Keratinocyte (primary cell): Measurements from ENCODE around the gene PGRMC2. TPM values are rescaled to one million over a fixed set of nuclear protein-coding genes. Genes with fewer than 3 reads are reported as not detected.

ENCODE experiments used
- DNase-seq: peaks from one replicate; pipeline ENCODE4 v3.0.0-alpha.2; 2011; ENCODE audit warnings: low read depth, missing footprints, low spot score
- FAIRE-seq: peaks from 2 replicates; lab custom pipeline; 2011; peaks lifted over from hg19 to GRCh38; lab: Jason Lieb, UNC
- H2AFZ ChIP-seq: 2 replicates; pipeline ENCODE4 v1.6.0; 2012; ENCODE audit warnings: low read length, control low read depth, inconsistent platforms; ENCODE audit not compliant: control insufficient read depth
- H3K27ac ChIP-seq: 2 replicates; pipeline ENCODE4 v1.5.1; 2011; ENCODE audit warnings: low read length; ENCODE audit not compliant: control insufficient read depth, insufficient read depth
- H3K27me3 ChIP-seq: 3 replicates; pipeline ENCODE4 v1.6.0; 2011; ENCODE audit warnings: low read length; ENCODE audit not compliant: control insufficient read depth, insufficient read depth; ENCODE audit errors: extremely low read depth
- H3K36me3 ChIP-seq, 2 experiments: 2 replicates in 1 of 2; 3 replicates in 1 of 2; pipeline ENCODE4 v1.5.1; 2011; ENCODE audit warnings: low read length in 2 of 2, mild to moderate bottlenecking in 1 of 2; ENCODE audit not compliant: control insufficient read depth in 2 of 2, insufficient read depth in 2 of 2; ENCODE audit errors: extremely low read depth in 1 of 2
- H3K4me1 ChIP-seq: 3 replicates; pipeline ENCODE4 v1.5.1; 2011; ENCODE audit warnings: low read length; ENCODE audit not compliant: control insufficient read depth, insufficient read depth; ENCODE audit errors: extremely low read depth
- H3K4me2 ChIP-seq: 3 replicates; pipeline ENCODE4 v1.6.0; 2011; ENCODE audit warnings: low read depth, low read length; ENCODE audit not compliant: control insufficient read depth, insufficient read depth; ENCODE audit errors: extremely low read depth
- H3K4me3 ChIP-seq, 3 experiments: fragments of 200-600 bp in 1 of 3; sonication (generic) in 1 of 3; 2 replicates in 2 of 3; 3 replicates in 1 of 3; pipeline ENCODE4 v1.5.1; 2011 to 2016; ENCODE audit warnings: low read length in 3 of 3, mild to moderate bottlenecking in 3 of 3, control low read depth in 2 of 3, inconsistent platforms in 1 of 3, low read depth in 1 of 3, mixed read lengths in 1 of 3, mixed run types in 1 of 3, moderate library complexity in 1 of 3; ENCODE audit not compliant: control insufficient read depth in 2 of 3, insufficient read depth in 2 of 3; ENCODE audit errors: extremely low read depth in 1 of 3
- H3K79me2 ChIP-seq: 2 replicates; pipeline ENCODE4 v1.6.0; 2012; ENCODE audit warnings: low read length; ENCODE audit not compliant: control insufficient read depth, insufficient read depth
- H3K9ac ChIP-seq: 3 replicates; pipeline ENCODE4 v1.6.0; 2011; ENCODE audit warnings: low read length; ENCODE audit not compliant: control insufficient read depth, insufficient read depth; ENCODE audit errors: extremely low read depth
- H3K9me1 ChIP-seq: 3 replicates; pipeline ENCODE4 v1.6.0; 2011; ENCODE audit warnings: low read length; ENCODE audit not compliant: control insufficient read depth, insufficient read depth; ENCODE audit errors: extremely low read depth
- H3K9me3 ChIP-seq: 2 replicates; pipeline ENCODE4 v1.5.1; 2012; ENCODE audit warnings: low read depth, low read length; ENCODE audit not compliant: control insufficient read depth
- H4K20me1 ChIP-seq: 3 replicates; pipeline ENCODE4 v1.6.0; 2011; ENCODE audit warnings: low read length; ENCODE audit not compliant: control insufficient read depth, insufficient read depth; ENCODE audit errors: extremely low read depth
- EZH2 ChIP-seq: IDR thresholded peaks from one replicate; pipeline ENCODE4 v1.6.1; 2012; ENCODE audit warnings: inconsistent platforms, mild to moderate bottlenecking, low read length, moderate library complexity
- dilution Hi-C: fragments of 300-500 bp; cut with MboI; formaldehyde crosslinking; loops from one replicate; pipeline ENCODE4 v1.7.0; 2020; ENCODE audit warnings: low sequenced_read_pairs; ENCODE audit not compliant: extremely low pct_ligation_motif_present
- polyA plus RNA-seq, 5 experiments: library from polyadenylated mRNA; depleted of rRNA in 3 of 5; stranded (reverse) in 3 of 5; stranded (forward) in 1 of 5; unstranded in 1 of 5; fragments of >200 nt; gene quantifications; 1 replicate in 1 of 5; 2 replicates in 3 of 5; 3 replicates in 1 of 5; pipeline versions ENCODE4 v1.2.1 to v1.2.3, GENCODE V29; 2011 to 2012; ENCODE audit warnings: missing spikeins in 2 of 5, low read depth in 1 of 5, low replicate concordance in 1 of 5
- TF ChIP-seq, protein P1 (sequence below), 3 experiments: IDR thresholded peaks in 1 of 3; conservative IDR thresholded peaks in 1 of 3; optimal IDR thresholded peaks in 1 of 3; 2 replicates in 2 of 3; 3 replicates in 1 of 3; pipeline versions ENCODE3 to v1.5.1; 2011; ENCODE audit warnings: low read length in 3 of 3, mild to moderate bottlenecking in 3 of 3, moderate library complexity in 2 of 3, control low read depth in 1 of 3, inconsistent platforms in 1 of 3; ENCODE audit not compliant: insufficient read depth in 2 of 3; ENCODE audit errors: extremely low read depth in 1 of 3

PGRMC2 gene
- polyA plus RNA-seq, 1 donor (not counting 4 experiments of a cell fraction or from before 2014, with no cell fraction given): 26.7 TPM

DNA sequence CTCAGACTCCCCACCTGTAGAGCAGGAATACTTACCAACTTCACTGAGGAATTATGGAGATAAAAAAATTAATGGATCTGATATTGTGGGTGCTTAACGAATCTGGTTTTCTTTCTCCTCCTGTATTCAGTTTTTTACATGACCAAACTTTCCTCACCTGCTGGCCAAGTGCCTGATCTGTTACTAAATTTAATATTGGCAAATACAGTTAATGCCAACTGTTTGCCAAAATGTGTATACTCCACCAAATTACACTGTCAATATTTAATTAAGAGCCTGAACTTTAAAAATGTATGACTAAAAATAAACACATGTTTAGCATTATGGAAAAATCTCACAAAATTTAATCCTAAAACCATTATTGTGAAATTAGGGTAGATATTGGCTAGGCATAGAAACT is 3.3 kb downstream of the PGRMC2 start:
- Histone ChIP-seq H3K4me3 (no peak overlapping the region), H3K79me2 (peaks cover 78% of the 10 kb centered on the region), H3K9me3 (no peaks in the 10 kb centered on the region), H3K9me1 (no peaks in the 10 kb centered on the region), H3K4me2 (peak overlapping the region; percentile 83), H3K27me3 (no peaks in the 10 kb centered on the region), H3K4me1 (peaks cover 23% of the 10 kb centered on the region), H2AFZ (no peak overlapping the region), H3K36me3 (no peaks in the 10 kb centered on the region), H3K9ac (no peak overlapping the region), H3K27ac (no peak overlapping the region), H4K20me1 (no peaks in the 10 kb centered on the region)
- TF ChIP-seq, protein P1, sequence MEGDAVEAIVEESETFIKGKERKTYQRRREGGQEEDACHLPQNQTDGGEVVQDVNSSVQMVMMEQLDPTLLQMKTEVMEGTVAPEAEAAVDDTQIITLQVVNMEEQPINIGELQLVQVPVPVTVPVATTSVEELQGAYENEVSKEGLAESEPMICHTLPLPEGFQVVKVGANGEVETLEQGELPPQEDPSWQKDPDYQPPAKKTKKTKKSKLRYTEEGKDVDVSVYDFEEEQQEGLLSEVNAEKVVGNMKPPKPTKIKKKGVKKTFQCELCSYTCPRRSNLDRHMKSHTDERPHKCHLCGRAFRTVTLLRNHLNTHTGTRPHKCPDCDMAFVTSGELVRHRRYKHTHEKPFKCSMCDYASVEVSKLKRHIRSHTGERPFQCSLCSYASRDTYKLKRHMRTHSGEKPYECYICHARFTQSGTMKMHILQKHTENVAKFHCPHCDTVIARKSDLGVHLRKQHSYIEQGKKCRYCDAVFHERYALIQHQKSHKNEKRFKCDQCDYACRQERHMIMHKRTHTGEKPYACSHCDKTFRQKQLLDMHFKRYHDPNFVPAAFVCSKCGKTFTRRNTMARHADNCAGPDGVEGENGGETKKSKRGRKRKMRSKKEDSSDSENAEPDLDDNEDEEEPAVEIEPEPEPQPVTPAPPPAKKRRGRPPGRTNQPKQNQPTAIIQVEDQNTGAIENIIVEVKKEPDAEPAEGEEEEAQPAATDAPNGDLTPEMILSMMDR (optimal IDR thresholded peaks at IDR 0.05 in 1 of 3, IDR thresholded peaks at IDR 0.05 in 1 of 3, conservative IDR thresholded peaks at IDR 0.05 in 1 of 3; ENCODE audit: extremely low read depth in 1 of 3, insufficient read depth in 2 of 3, low read length in 3 of 3): no peak
- no peak for TF ChIP-seq EZH2
- FAIRE-seq (no peak), DNase-seq (no peak)
- dilution Hi-C loops: no loop called here

DNA sequence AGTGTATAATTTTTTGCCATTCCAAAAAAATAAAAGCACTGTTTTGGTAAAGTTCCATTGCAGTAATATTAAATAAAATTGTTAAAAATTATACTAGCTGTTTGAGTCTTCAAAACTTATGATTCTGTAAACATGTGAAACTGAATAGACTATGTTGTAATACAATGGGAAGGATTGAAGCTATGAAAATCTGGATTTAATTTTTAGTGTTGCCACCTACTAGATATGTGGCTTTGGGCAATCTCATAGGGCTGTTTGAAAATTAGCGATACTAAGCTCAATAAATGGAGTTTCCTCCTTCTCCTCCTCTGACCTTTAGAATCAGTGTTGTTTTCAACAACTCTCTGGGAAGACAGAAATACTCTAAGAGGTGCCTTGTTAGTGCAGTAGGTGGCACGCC is 4.5 kb downstream of the PGRMC2 start:
- H3K9ac ChIP-seq: no peak overlapping the region
- no peaks in the 10 kb centered on the region for H3K9me1 ChIP-seq
- no peaks in the 10 kb centered on the region for H4K20me1 ChIP-seq
- no peak overlapping the region for H2AFZ ChIP-seq
- no peak overlapping the region for H3K27ac ChIP-seq
- no peaks in the 10 kb centered on the region for H3K36me3 ChIP-seq
- H3K4me3 ChIP-seq: no peak overlapping the region
- H3K9me3 ChIP-seq: no peaks in the 10 kb centered on the region
- no peak overlapping the region for H3K4me2 ChIP-seq
- DNase-seq (no peak), FAIRE-seq (no peak)
- TF ChIP-seq, protein P1 (optimal IDR thresholded peaks at IDR 0.05 in 1 of 3, IDR thresholded peaks at IDR 0.05 in 1 of 3, conservative IDR thresholded peaks at IDR 0.05 in 1 of 3; ENCODE audit: extremely low read depth in 1 of 3, insufficient read depth in 2 of 3, low read length in 3 of 3): no peak
- TF ChIP-seq EZH2: no peak
- dilution Hi-C loops: no loop called here
- H3K79me2 ChIP-seq: peaks cover 87% of the 10 kb centered on the region
- H3K4me1 ChIP-seq: peaks cover 16% of the 10 kb centered on the region
- no peaks in the 10 kb centered on the region for H3K27me3 ChIP-seq
